HG02870 (cell line): ENCODE results near the gene CARMIL3.
"Not testable (repeated sequence)": the region's sequence is repeated elsewhere in the genome, so short reads cannot be mapped to it uniquely, and the experiment has no call there.

Source experiments
- ATAC-seq: cut with Tn5 transposase; IDR thresholded peaks from one replicate; pipeline ENCODE4 v1.9.1; 2021; ENCODE audit warnings: mild to moderate bottlenecking, moderate library complexity; ENCODE audit not compliant: unreplicated experiment

Gene CARMIL3

GRCh38 chr14:24093207-24093900, 41.5 kb downstream of the CARMIL3 start:
- no peak for ATAC-seq

DNA sequence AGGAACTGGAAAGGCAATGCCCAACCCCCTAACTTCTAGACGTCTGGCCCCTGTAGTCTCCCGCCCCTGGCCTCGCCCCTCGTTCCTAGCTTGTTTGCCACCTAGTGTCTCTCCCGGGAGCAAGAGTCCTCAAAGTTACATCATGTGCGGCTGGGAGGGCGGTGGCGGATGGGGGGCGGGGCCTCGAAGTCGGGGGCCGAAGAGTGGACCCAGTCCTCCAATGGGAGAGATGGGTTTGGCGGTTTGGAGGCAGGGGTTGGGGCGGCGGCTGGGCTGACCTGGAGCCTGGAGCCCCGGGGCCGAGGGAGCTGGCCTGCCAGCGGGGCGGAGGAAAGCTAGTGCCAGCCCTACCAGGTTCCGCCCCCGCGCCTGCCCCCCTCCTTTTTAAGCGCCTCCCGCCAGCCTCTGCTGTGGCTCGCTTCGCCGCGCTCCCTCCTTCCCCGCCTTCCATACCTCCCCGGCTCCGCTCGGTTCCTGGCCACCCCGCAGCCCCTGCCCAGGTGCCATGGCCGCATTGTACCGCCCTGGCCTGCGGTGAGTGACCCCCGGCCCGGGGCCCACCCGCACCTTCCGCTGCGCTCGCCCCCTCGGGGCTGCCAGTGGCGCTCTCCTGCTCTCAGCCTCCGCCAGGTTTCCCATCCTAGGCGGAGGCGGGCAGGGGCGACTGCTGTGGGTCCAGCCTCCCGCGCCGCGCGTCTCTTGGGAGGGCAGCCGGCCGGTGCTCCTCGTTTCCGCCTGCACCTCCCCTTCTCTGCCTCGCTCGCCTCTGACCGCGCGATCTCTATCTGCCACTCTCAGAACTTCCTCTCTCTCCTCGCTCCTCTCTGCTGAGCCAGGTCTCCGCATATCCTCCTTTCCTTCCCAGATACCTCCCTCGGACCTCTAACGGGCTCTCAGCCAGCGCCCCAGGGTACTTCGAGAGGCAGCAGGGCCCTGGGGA, 42.4 kb downstream of the CARMIL3 start, which contains the start of gene PCK2:
Gene PCK2 (plus strand): TSS at position 411 of the 940 bp plus-strand sequence. CDS start 95 bp downstream, at position 506.
- peak; percentile 33 for ATAC-seq

GRCh38 chr14:24094841-24095270, 43.0 kb downstream of the CARMIL3 start:
- ATAC-seq, result peak; percentile 1

DNA sequence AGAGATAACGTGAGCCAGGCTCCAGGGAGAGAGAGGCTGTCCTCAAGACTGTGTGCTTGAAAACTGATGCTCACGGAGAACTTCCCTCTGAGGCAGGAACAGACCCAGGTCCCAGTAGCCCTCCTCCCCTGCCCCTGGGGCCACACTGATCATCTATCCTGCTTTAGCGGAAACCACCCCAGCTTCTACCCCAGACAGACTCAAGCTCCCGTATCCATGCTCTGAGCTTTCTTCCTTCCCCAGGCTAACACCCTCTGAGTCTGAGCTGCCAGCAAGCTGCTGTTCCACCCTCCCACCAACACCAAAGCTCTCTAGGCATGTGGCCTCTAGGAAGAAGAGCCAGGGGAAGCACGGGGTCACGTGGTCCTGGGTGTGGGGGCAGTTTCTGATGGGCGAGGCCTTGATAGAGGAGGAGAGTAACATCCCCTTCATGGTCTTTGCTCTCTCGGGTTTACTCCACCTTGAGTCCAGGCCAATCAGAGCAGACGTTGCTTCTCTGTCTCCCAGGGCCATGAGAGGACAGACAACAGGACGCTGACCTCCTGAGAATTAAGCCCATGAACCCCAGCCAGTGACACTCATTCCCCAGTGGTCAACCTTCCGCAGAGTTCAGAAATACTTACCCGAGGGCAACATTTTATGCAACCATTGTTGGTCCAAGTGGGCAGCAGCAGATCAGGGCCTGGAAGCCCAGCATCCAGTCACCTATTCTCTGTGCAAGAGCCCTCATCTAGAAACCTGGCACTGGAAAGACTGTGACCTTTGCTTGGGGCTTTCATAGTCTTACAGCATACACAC, 43.7 kb downstream of the CARMIL3 start:
- ATAC-seq, result peak; percentile 76

DNA sequence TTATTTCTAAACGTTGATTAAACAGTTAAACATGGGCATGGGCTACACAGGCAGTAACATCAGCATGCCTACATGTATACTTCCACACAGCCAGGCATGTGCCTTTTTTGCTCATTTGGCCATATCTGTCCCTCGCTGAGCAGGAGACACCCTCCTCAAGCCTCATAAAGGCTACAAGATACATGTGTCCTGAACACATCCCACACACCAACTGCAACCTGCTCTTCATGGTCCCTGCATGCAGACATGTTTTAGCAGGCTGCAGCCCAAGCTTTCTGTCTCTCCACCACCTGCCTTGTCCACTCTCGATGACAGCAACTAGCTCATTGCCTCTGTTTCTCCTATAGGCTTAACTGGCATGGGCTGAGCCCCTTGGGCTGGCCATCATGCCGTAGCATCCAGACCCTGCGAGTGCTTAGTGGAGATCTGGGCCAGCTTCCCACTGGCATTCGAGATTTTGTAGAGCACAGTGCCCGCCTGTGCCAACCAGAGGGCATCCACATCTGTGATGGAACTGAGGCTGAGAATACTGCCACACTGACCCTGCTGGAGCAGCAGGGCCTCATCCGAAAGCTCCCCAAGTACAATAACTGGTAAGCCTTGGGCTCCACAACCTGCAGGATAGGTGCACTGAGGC, 44.9 kb downstream of the CARMIL3 start:
- no peak for ATAC-seq

DNA sequence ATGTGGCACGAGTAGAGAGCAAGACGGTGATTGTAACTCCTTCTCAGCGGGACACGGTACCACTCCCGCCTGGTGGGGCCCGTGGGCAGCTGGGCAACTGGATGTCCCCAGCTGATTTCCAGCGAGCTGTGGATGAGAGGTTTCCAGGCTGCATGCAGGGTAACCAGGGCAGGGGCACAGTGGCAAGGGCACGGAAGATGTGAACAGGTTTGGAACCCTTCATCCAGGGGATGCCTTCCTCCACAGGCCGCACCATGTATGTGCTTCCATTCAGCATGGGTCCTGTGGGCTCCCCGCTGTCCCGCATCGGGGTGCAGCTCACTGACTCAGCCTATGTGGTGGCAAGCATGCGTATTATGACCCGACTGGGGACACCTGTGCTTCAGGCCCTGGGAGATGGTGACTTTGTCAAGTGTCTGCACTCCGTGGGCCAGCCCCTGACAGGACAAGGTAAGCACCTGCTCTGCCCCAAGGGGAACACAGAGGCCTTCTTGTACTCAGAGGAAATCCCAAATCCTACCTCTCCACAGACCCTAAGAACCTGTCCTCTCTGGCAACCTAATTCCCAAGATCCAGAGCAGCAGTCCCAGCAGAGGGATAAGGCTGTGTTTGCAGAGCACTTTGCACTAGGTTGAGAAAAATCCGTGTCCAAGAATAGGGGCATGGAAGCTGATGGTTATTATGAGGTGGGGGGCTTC, 46.6 kb downstream of the CARMIL3 start:
- no peak for ATAC-seq

DNA sequence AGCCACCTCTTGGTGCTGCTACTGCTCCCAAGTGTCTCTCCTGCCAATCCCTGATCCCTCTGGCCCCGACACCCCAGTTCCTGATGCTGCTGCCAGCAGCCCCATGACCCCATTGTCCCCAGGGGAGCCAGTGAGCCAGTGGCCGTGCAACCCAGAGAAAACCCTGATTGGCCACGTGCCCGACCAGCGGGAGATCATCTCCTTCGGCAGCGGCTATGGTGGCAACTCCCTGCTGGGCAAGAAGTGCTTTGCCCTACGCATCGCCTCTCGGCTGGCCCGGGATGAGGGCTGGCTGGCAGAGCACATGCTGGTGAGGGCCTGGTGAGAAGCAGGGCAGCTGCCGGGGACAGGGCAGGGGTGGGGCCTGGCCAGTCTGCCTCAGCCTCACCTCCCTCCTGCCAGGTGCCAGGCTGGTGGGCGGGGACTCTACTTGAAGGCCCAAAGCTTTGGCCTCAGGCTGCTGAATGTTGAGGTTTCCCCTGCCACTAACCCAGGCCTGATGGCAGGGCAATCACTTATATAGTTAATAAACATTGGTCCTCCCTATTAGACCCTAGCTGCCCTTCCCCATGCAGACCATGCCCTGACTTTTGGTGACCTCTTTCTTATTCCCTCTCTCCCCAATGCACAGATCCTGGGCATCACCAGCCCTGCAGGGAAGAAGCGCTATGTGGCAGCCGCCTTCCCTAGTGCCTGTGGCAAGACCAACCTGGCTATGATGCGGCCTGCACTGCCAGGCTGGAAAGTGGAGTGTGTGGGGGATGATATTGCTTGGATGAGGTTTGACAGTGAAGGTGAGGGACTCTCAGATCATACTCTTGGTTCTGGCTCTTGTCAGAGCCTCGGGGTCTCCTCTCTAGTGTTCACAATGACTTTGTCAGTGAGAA, 47.4 kb downstream of the CARMIL3 start:
- no peak for ATAC-seq

GRCh38 chr14:24100197-24100981, 48.6 kb downstream of the CARMIL3 start:
- no peak for ATAC-seq

DNA sequence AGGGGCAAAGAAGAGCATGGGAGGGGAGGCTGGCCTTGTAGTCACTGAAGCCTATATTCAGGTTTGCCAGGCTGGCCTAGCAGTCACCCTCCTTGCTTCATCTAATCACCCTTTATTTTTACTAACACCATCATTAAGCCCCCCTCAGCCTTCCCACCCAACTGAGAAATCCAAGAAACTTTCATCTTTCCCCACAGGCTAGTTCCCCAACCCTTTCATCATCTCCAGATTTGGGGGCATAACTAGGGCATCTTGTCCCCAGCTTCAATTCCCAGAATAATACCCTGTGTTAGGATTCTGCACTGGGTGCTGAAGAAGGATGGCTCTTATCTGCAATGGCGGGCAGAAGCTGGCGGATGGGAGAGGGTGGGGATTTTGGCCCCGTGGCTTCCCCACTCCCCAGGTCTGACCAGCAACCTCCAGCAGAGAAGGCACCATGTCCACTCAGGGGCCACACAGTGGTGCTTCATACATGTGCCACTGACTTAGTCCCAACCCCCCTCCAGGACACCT, 49.2 kb downstream of the CARMIL3 start:
- no peak for ATAC-seq

GRCh38 chr14:24102357-24103048, 50.7 kb downstream of the CARMIL3 start:
- ATAC-seq, result no peak

DNA sequence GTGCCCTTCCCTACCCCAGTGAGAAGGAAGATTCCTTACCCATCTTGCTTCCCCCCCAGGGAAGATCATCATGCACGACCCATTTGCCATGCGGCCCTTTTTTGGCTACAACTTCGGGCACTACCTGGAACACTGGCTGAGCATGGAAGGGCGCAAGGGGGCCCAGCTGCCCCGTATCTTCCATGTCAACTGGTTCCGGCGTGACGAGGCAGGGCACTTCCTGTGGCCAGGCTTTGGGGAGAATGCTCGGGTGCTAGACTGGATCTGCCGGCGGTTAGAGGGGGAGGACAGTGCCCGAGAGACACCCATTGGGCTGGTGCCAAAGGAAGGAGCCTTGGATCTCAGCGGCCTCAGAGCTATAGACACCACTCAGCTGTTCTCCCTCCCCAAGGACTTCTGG, 51.6 kb downstream of the CARMIL3 start:
- no peak for ATAC-seq

GRCh38 chr14:24105609-24106239, 53.9 kb downstream of the CARMIL3 start:
- not testable (repeated sequence) for ATAC-seq

DNA sequence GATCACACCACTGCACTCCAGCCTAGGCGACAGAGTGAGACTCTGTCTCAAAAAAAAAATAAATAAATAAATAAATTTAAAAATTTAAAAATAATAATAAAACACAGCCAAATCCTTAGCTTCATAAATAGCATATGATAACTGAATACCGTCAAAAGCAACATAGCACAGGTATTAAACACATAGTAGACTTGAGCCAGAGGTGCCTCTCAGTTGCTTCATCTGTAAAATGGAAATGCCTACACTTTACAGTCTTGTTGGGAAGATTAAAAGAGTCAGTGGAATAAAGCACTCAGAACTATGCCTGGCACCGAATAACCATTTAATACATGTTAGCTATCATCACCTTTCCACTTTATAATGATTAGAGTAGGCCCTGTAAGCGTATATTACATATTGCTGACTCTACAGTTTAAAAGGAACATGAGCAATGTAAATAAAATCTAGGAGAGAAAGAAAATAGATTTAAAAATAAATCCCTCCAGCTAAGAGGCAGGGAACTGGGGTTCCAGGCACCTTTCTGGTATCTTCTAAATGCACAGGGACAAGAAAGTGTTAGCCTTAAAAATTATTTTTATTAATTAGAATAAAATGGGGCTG, 55.0 kb downstream of the CARMIL3 start:
- no peak for ATAC-seq

GRCh38 chr14:24108336-24108874, 56.6 kb downstream of the CARMIL3 start:
- no peak for ATAC-seq

- ATAC-seq, result no peak
Observed at GRCh38 chr14:24110060-24110459, 58.3 kb downstream of the CARMIL3 start.

DNA sequence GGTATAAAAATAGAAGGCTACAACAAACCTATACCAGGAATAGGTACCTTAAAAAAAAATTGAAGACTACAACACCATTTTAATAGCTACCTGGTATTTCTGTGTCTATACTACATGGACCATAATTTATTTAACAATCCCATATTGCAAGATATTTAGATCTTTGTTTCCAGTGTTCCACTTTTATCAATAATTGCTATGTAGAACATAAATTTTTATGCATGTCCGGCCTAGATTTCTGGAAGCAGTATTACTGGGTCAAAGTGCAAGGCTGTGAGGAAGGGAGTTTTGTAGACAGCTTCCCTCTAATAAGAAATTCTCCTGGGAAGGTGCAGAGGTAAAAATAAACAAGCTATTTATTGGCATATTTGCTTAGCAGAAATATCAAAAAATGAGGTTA, 58.7 kb downstream of the CARMIL3 start:
- no peak for ATAC-seq
